CD14-positive monocyte (primary cell): ENCODE data around the gene CD3E. TPM values are rescaled to one million over a fixed set of nuclear protein-coding genes. Genes with fewer than 3 reads are reported as not detected.

Experiments
- DNase-seq, 3 donors: peaks; one replicate each; pipeline ENCODE4 v3.0.0-alpha.2; 2011 to 2022
- H2AFZ ChIP-seq: 2 replicates; pipeline ENCODE4 v1.6.0; 2012; ENCODE audit warnings: mild to moderate bottlenecking, low read depth, low read length, inconsistent platforms; ENCODE audit not compliant: insufficient read depth, poor library complexity, severe bottlenecking
- H3K27ac ChIP-seq, 2 donors: 1 replicate in 1 of 2; 2 replicates in 1 of 2; pipeline ENCODE4 v1.5.1; 2012 to 2013; ENCODE audit warnings: low read length in 2 of 2, control low read depth in 1 of 2, inconsistent platforms in 1 of 2, low read depth in 1 of 2, mild to moderate bottlenecking in 1 of 2
- H3K27me3 ChIP-seq, 2 donors: one replicate each; pipeline versions ENCODE4 v1.6.0 to v1.6.1; 2011 to 2013; ENCODE audit warnings: low read length in 2 of 2; ENCODE audit not compliant: control insufficient read depth in 2 of 2, insufficient read depth in 2 of 2
- H3K36me3 ChIP-seq, 2 donors: replicated peaks in 1 of 2; 1 replicate in 1 of 2; 2 replicates in 1 of 2; pipeline versions ENCODE4 v1.5.1 to v1.6.1; 2012 to 2013; ENCODE audit warnings: low read length in 2 of 2, control low read depth in 1 of 2, inconsistent platforms in 1 of 2, mild to moderate bottlenecking in 1 of 2; ENCODE audit not compliant: insufficient read depth in 2 of 2, control insufficient read depth in 1 of 2
- H3K4me1 ChIP-seq, 2 donors: 1 replicate in 1 of 2; 2 replicates in 1 of 2; pipeline versions ENCODE4 v1.5.1 to v1.6.1; 2012 to 2013; ENCODE audit warnings: low read length in 2 of 2, control low read depth in 1 of 2, inconsistent platforms in 1 of 2, mild to moderate bottlenecking in 1 of 2, moderate library complexity in 1 of 2; ENCODE audit not compliant: insufficient read depth in 2 of 2, control insufficient read depth in 1 of 2
- H3K4me2 ChIP-seq: replicated peaks from 2 replicates; pipeline ENCODE3; 2012; ENCODE audit warnings: low read length, moderate library complexity, mild to moderate bottlenecking; ENCODE audit not compliant: poor library complexity, severe bottlenecking; ENCODE audit errors: extremely low read depth
- H3K4me3 ChIP-seq, 3 experiments: fragments of 200-600 bp in 1 of 3; sonication (generic) in 1 of 3; replicated peaks in 1 of 3; 1 replicate in 2 of 3; 2 replicates in 1 of 3; pipeline ENCODE4 v1.5.1; 2011 to 2013; ENCODE audit warnings: low read length in 3 of 3, mild to moderate bottlenecking in 3 of 3, control low read depth in 2 of 3, low read depth in 2 of 3, inconsistent platforms in 1 of 3, moderate library complexity in 1 of 3
- H3K79me2 ChIP-seq: 2 replicates; pipeline ENCODE4 v1.6.0; 2012; ENCODE audit warnings: mild to moderate bottlenecking, control low read depth, inconsistent platforms, low read length, moderate library complexity; ENCODE audit not compliant: insufficient read depth
- H3K9ac ChIP-seq: 2 replicates; pipeline ENCODE4 v1.6.0; 2017; ENCODE audit warnings: low read length, mild to moderate bottlenecking; ENCODE audit not compliant: insufficient read depth, poor library complexity, severe bottlenecking
- H3K9me3 ChIP-seq, 2 donors: replicated peaks in 1 of 2; 1 replicate in 1 of 2; 2 replicates in 1 of 2; pipeline versions ENCODE4 v1.5.1 to v1.6.1; 2012 to 2013; ENCODE audit warnings: low read length in 2 of 2, control low read depth in 1 of 2; ENCODE audit not compliant: control insufficient read depth in 1 of 2, insufficient read depth in 1 of 2
- H4K20me1 ChIP-seq: 2 replicates; pipeline ENCODE4 v1.6.0; 2012; ENCODE audit warnings: mild to moderate bottlenecking, low read length, control low read depth, moderate library complexity; ENCODE audit not compliant: insufficient read depth
- H3K27ac Mint-ChIP-seq, 7 donors: one replicate each; pipeline ENCODE4 v1.8.0; 2020; ENCODE audit warnings: mild to moderate bottlenecking in 7 of 7, mixed read lengths in 7 of 7, moderate library complexity in 6 of 7, inconsistent platforms in 2 of 7
- H3K27me3 Mint-ChIP-seq, 3 donors: one replicate each; pipeline ENCODE4 v1.8.0; 2021 to 2022; ENCODE audit warnings: low read depth in 3 of 3, mild to moderate bottlenecking in 3 of 3, mixed read lengths in 3 of 3, moderate library complexity in 3 of 3, inconsistent platforms in 1 of 3
- H3K36me3 Mint-ChIP-seq, 2 donors: one replicate each; pipeline ENCODE4 v1.8.0; 2020; ENCODE audit warnings: mixed read lengths in 2 of 2, inconsistent platforms in 1 of 2, mild to moderate bottlenecking in 1 of 2
- H3K4me1 Mint-ChIP-seq: one replicate; pipeline ENCODE4 v1.8.0; 2020; ENCODE audit warnings: mild to moderate bottlenecking, mixed read lengths
- H3K4me3 Mint-ChIP-seq, 2 donors: one replicate each; pipeline ENCODE4 v1.8.0; 2020; ENCODE audit warnings: mild to moderate bottlenecking in 2 of 2, mixed read lengths in 2 of 2, moderate library complexity in 1 of 2
- H3K9me3 Mint-ChIP-seq, 7 donors: one replicate each; pipeline ENCODE4 v1.8.0; 2020 to 2022; ENCODE audit warnings: mixed read lengths in 7 of 7, mild to moderate bottlenecking in 6 of 7, moderate library complexity in 6 of 7, inconsistent platforms in 2 of 7
- CTCF ChIP-seq: fragments of 200-600 bp; IDR thresholded peaks from one replicate; pipeline ENCODE4 v1.8.0; 2022; ENCODE audit warnings: antibody characterized with exemption, mild to moderate bottlenecking
- WGBS: methylation state at CpG from one replicate; pipeline ENCODE4 v1.1.5; 2013; ENCODE audit warnings: missing lambda C conversion rate; ENCODE audit not compliant: insufficient coverage; 5-methylcytosine and 5-hydroxymethylcytosine counted together
- intact Hi-C, 2 donors: fragments of 100-400 bp; cut with micrococcal nuclease; formaldehyde crosslinking; loops; one replicate each; pipeline versions ENCODE4 v1.15.0 to v1.15.1; 2023
- polyA plus RNA-seq, 3 donors: library from polyadenylated mRNA; depleted of rRNA in 1 of 3; unstranded in 2 of 3; stranded (reverse) in 1 of 3; fragments of 300-500 nt in 2 of 3; fragments of >200 nt in 1 of 3; fragmentation: Illumina TruSeq in 2 of 3; gene quantifications; 1 replicate in 2 of 3; 2 replicates in 1 of 3; pipeline ENCODE4 v1.2.3, GENCODE V29; 2012 to 2021

CD3E gene
- polyA plus RNA-seq, 3 donors: 0.12 to 1.6 (median 1.5) TPM

GRCh38 chr11:118342503-118343161 is 38.1 kb downstream of the CD3E start, which contains the start of gene CD3D:
CD3D (minus strand) TSS chr11:118342705; CDS start chr11:118342607, 98 bp downstream.
- DNase-seq: no peak
- Histone ChIP-seq H3K79me2 (no peaks in the 10 kb centered on the region), H3K27me3 (no peaks in the 10 kb centered on the region), H3K36me3 (no peaks in the 10 kb centered on the region), H3K9ac (no peak within 1 kb of the TSS), H3K4me1 (no peaks in the 10 kb centered on the region), H4K20me1 (no peaks in the 10 kb centered on the region), H3K4me3 (no peak within 1 kb of the TSS), H3K9me3 (no peaks in the 10 kb centered on the region), H3K27ac (no peak within 1 kb of the TSS), H3K4me2 (no peak within 1 kb of the TSS), H2AFZ (no peak within 1 kb of the TSS)
- Mint-ChIP-seq H3K36me3 (no peaks in the 10 kb centered on the region), H3K4me1 (no peaks in the 10 kb centered on the region), H3K27me3 (peaks cover 3 to 7% (median 6%) of the 10 kb centered on the region in 3 donors), H3K4me3 (peak within 1 kb of the TSS in 1 of 2 donors; percentile 44), H3K9me3 (no peaks in the 10 kb centered on the region), H3K27ac (peak within 1 kb of the TSS in 1 of 7 donors; percentile 52)
- TF ChIP-seq CTCF: no peak
- intact Hi-C loops: no loop called here
- WGBS: 96% methylated on average over 10 of the region's 13 CpGs

GRCh38 chr11:118343248-118343647 is 38.7 kb downstream of the CD3E start:
- H3K27ac Mint-ChIP-seq: no peak overlapping the region
- H2AFZ ChIP-seq: no peak overlapping the region
- no peak overlapping the region for H3K4me3 ChIP-seq
- no peak overlapping the region for H3K9ac ChIP-seq
- no peak overlapping the region for H3K4me3 Mint-ChIP-seq
- peaks cover 3 to 8% (median 4%) of the 10 kb centered on the region in 3 donors for H3K27me3 Mint-ChIP-seq
- H3K4me2 ChIP-seq: no peak overlapping the region
- H3K79me2 ChIP-seq: no peaks in the 10 kb centered on the region
- H3K36me3 ChIP-seq: no peaks in the 10 kb centered on the region
- no peak for DNase-seq
- no peaks in the 10 kb centered on the region for H3K27me3 ChIP-seq
- H3K4me1 Mint-ChIP-seq: no peaks in the 10 kb centered on the region
- no peaks in the 10 kb centered on the region for H4K20me1 ChIP-seq
- intact Hi-C loops: no loop called here
- H3K9me3 Mint-ChIP-seq: no peaks in the 10 kb centered on the region
- H3K27ac ChIP-seq: no peak overlapping the region
- H3K4me1 ChIP-seq: no peaks in the 10 kb centered on the region
- TF ChIP-seq CTCF: no peak
- WGBS: 91% methylated on average over 7 of the region's 9 CpGs
- no peaks in the 10 kb centered on the region for H3K9me3 ChIP-seq
- no peaks in the 10 kb centered on the region for H3K36me3 Mint-ChIP-seq
